Pancreas (tissue), 10 donors: ENCODE data around the gene NKPD1. TPM values are rescaled to one million over a fixed set of nuclear protein-coding genes. Genes with fewer than 3 reads are reported as not detected.
A peak's percentile ranks its signal among the peaks of the same experiment; 100 is the strongest.

ENCODE experiments used
- ATAC-seq, 4 donors: fragments of 200-7000 bp; cut with Tn5 transposase; one replicate each; pipeline versions ENCODE4 v1.8.0 to v1.9.1; 2020; ENCODE audit warnings: mild to moderate bottlenecking in 4 of 4, moderate library complexity in 4 of 4
- DNase-seq, 6 donors: peaks; one replicate each; pipeline ENCODE4 v3.0.0-alpha.2; 2020
- FAIRE-seq: peaks from 2 replicates; lab custom pipeline; 2012; peaks lifted over from hg19 to GRCh38; lab: Jason Lieb, UNC
- H3K27ac ChIP-seq, 4 donors: fragments of 200-600 bp; sonication (generic); 1 replicate in 3 of 4; 2 replicates in 1 of 4; pipeline versions ENCODE4 v1.5.0 to v1.8.0; 2020
- H3K27me3 ChIP-seq, 4 donors: fragments of 200-600 bp; one replicate each; pipeline ENCODE4 v1.8.0; 2021
- H3K36me3 ChIP-seq, 3 donors: fragments of 200-600 bp; sonication (generic) in 1 of 3; one replicate each; pipeline versions ENCODE4 v1.5.0 to v1.8.0; 2020 to 2021
- H3K4me1 ChIP-seq, 3 donors: fragments of 200-600 bp; one replicate each; pipeline ENCODE4 v1.8.0; 2021
- H3K4me3 ChIP-seq, 4 donors: fragments of 200-600 bp; sonication (generic) in 2 of 4; one replicate each; pipeline versions ENCODE4 v1.5.0 to v1.8.0; 2020 to 2021
- H3K9me3 ChIP-seq, 4 donors: fragments of 200-600 bp; one replicate each; pipeline ENCODE4 v1.8.0; 2021
- whole genome bisulfite sequencing, 2 donors: extraction: QIAGEN DNeasy Blood & Tissue Kit; methylation state at CpG; one replicate each; pipeline ENCODE4 v1.1.7; 2013; 5-methylcytosine and 5-hydroxymethylcytosine counted together
- intact Hi-C, 3 donors: fragments of 100-400 bp; cut with DNase I; formaldehyde crosslinking; loops; one replicate each; pipeline versions ENCODE4 v1.11.1 to v1.14.2; 2022
- polyA plus RNA-seq, 2 donors: library from polyadenylated mRNA; stranded (reverse); fragments of 200-250 nt; gene quantifications; one replicate each; pipeline ENCODE4 v1.2.3, GENCODE V29; 2013
- total RNA-seq, 6 donors: library from RNA; stranded (reverse); fragmentation: NEBNext Ultra II Directional in 4 of 6; extraction: Animal tissue kit (Norgen Biotek cat#: 25700) in 4 of 6; gene quantifications; one replicate each; pipeline versions ENCODE4 v1.2.1 to v1.2.4, GENCODE V29; 2021 to 2023
- TF ChIP-seq, protein P1 (sequence below), 4 donors: fragments of 200-600 bp; sonication (generic) in 3 of 4; IDR thresholded peaks; one replicate each; pipeline versions ENCODE4 v1.5.0 to v1.8.0; 2021; ENCODE audit warnings: antibody characterized with exemption in 4 of 4
- donor health status: healthy with polysubstance abuse.
- donor health status: DM: no; HTN: no; CAD: no; lungs with moderate emphysema.
- donor health status: DM: no; HTN: no; CAD: no.
- donor health status: control.
- donor health status: control.
- donor health status: Bipolar disorder and iron deficiency.
- donor health status: DM: yes; HTN: yes; CAD: no.
- donor health status: DM: no; HTN: no; CAD: no.
- donor health status: DM: no; HTN: no; CAD: no.
- donor health status: DM: yes; HTN: yes; CAD: no.

Gene NKPD1
- total and polyA plus RNA-seq, 8 donors = 0.03 to 0.33 (median 0.14) TPM; not detected in 4

DNA sequence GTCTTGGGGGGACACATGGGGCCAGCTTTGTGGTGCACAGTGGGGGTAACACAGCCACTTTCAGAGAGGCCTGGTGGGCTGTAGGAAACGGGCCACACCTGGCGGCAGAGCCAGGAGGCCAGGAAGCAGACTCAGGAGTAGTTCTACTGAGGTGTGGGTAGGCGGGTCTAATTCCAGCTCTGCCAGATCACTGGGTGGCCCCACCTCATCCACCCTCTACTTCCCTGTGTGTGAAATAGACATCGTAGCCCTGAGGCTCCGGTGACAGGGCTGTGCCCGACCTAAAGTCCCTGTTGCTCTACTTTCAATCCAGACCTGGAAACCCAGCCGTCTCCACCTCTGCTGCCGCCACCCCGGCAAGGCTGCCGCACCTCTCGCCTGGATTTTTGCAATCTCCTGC lies 4.0 kb downstream of the NKPD1 start:
- intact Hi-C loops = no loop called here
- H3K4me1 ChIP-seq = peaks cover 13 to 20% (median 18%) of the 10 kb centered on the region in 3 donors
- WGBS, 2 donors = 63 to 75% methylated on average over 10 to 11 of the region's 11 CpGs
- peaks cover 0 to 7% (median 2%) of the 10 kb centered on the region in 4 donors for H3K27me3 ChIP-seq
- H3K36me3 ChIP-seq = no peaks in the 10 kb centered on the region
- H3K4me3 ChIP-seq = no peak overlapping the region
- peak in 1 of 6 donors; percentile 48 for DNase-seq
- no peaks in the 10 kb centered on the region for H3K9me3 ChIP-seq
- TF ChIP-seq, protein P1, sequence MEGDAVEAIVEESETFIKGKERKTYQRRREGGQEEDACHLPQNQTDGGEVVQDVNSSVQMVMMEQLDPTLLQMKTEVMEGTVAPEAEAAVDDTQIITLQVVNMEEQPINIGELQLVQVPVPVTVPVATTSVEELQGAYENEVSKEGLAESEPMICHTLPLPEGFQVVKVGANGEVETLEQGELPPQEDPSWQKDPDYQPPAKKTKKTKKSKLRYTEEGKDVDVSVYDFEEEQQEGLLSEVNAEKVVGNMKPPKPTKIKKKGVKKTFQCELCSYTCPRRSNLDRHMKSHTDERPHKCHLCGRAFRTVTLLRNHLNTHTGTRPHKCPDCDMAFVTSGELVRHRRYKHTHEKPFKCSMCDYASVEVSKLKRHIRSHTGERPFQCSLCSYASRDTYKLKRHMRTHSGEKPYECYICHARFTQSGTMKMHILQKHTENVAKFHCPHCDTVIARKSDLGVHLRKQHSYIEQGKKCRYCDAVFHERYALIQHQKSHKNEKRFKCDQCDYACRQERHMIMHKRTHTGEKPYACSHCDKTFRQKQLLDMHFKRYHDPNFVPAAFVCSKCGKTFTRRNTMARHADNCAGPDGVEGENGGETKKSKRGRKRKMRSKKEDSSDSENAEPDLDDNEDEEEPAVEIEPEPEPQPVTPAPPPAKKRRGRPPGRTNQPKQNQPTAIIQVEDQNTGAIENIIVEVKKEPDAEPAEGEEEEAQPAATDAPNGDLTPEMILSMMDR (IDR thresholded peaks at IDR 0.05) = no peak
- FAIRE-seq = no peak
- no peak overlapping the region for H3K27ac ChIP-seq
- ATAC-seq = no peak

DNA sequence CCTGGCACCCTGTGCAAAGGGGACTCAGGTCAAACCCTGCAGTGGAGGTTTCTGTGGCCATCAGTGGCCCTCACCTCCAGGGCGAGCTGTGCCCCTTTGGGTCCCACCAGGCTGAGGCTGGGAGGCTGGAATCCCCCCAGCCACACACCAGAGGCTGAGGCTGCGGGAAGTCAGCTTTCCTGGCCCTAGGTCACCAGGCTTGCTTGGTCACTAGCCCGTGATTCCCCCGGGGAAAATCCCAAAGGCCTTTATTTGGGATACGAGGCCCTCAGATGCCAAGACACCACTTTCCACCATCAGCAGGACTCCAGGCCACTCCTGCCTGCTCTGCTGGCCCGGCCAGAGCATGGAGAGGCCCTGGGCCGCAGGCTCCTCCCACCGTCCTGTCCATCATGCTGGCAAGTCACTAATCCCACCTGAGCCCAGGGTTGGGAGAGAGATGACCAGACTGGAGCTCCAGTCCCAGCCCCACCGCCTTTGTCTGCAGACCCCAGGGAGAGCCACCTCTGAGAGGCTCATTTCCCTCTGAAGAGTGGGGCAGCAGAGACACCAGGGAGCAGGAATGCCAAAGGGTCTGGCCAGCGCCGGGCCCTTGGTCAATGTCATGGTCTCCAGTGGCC lies 4.7 kb downstream of the NKPD1 start:
- no peak for ATAC-seq
- Histone ChIP-seq H3K9me3 (no peaks in the 10 kb centered on the region), H3K27me3 (peaks cover 0 to 7% (median 3%) of the 10 kb centered on the region in 4 donors), H3K4me1 (peaks cover 13 to 17% (median 17%) of the 10 kb centered on the region in 3 donors), H3K27ac (no peak overlapping the region), H3K36me3 (no peaks in the 10 kb centered on the region), H3K4me3 (no peak overlapping the region)
- WGBS, 2 donors = 70 to 76% methylated on average over 11 of the region's 11 CpGs
- intact Hi-C loops = no loop called here
- peak in 2 of 6 donors; percentile 25 to 47 for DNase-seq
- FAIRE-seq = no peak
- TF ChIP-seq, protein P1 (IDR thresholded peaks at IDR 0.05) = no peak

DNA sequence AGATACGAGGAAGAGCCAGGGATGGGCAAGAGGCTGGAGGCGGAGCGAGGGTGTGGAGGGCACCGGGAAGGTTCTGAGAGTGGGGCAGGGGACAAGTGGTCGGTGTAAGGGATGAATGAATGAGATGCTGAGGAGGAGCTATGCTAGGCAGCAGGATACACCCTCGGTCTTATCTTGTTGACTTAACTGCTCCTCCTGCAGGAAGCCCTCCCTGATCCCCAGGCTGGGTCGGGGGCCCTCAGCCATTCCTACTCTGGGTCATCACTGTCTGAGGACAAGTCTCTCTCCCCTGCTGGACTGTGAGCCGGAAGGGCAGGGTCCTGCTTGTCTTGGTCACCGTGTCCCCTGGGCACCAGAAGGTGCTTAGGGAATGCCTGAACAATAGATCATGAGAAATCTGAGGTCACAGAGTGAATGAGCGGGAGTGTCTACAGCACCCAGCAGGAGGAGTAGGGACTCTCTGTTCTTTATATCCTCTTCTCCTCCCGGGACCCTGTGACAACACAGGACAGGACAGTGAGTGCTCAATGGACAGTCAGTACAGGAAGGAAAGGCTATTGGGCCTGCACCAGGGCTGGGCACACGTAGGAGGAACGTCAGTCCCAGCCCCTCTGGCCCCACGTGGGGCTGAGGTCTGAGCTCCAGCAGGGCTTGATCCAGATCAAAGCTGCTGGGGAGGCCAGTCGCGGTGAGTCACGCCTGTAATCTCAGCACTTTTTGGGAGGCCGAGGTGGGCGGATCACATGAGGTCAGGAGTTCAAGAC lies 6.5 kb downstream of the NKPD1 start:
- intact Hi-C loops = no loop called here
- H3K9me3 ChIP-seq = no peaks in the 10 kb centered on the region
- H3K27ac ChIP-seq = no peak overlapping the region
- TF ChIP-seq, protein P1 (IDR thresholded peaks at IDR 0.05) = no peak
- ATAC-seq (no peak), FAIRE-seq (no peak), DNase-seq (peak in 2 of 6 donors; percentile 14 to 52)
- peak overlapping the region in 1 of 4 donors; percentile 28 for H3K4me3 ChIP-seq
- H3K4me1 ChIP-seq = peaks cover 13 to 15% (median 13%) of the 10 kb centered on the region in 3 donors
- H3K36me3 ChIP-seq = no peaks in the 10 kb centered on the region
- WGBS, 2 donors = 47 to 48% methylated on average over 19 of the region's 19 CpGs
- peaks cover 0 to 7% (median 3%) of the 10 kb centered on the region in 4 donors for H3K27me3 ChIP-seq

DNA sequence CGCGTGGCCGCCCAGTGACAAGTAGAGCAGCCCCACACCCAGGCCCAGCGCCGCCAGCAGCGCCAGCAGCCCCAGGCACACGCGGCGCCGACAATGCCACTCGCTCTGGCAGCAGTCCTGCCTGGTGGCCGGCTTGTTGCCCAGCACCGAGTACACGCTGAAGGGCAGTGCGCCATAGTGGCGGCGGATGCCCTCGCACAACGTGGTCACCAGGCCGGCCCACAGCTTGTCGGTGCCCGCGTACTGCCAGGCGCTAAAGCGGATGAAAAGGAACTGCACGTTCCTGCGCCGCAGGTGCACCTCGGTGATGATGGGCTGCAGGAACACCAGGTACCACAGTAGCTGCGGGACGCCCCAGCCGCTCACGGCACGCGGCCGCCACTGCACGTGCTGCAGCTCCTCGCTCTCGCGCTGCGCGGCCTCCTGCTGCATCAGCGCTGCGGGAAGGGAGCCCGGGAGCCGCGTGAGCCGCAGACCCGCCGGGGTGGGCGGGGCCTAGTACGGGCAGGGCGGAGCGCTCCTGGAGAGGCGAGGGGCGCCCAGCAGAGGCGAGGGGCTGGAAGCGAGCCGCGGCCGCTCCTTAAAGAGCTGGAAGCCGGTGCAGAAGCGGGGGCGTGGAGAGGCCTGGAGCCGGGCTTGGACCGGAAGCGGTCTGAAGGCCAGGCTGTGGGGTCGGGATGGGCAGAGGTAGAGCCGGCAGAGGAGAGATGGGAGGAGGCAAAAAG lies 7.3 kb downstream of the NKPD1 start:
- ATAC-seq (peak; percentile 45 to 64 (median 54)), DNase-seq (peak in 3 of 6 donors; percentile 35 to 78 (median 46)), FAIRE-seq (no peak)
- TF ChIP-seq, protein P1 (IDR thresholded peaks at IDR 0.05) = no peak
- Histone ChIP-seq H3K4me3 (peak overlapping the region in 3 of 4 donors; percentile 13 to 28 (median 15)), H3K36me3 (no peaks in the 10 kb centered on the region), H3K27me3 (peaks cover 0 to 7% (median 3%) of the 10 kb centered on the region in 4 donors), H3K9me3 (no peaks in the 10 kb centered on the region), H3K27ac (no peak overlapping the region), H3K4me1 (peaks cover 13 to 15% (median 13%) of the 10 kb centered on the region in 3 donors)
- WGBS, 2 donors = 2 to 4% methylated on average over 58 to 69 of the region's 69 CpGs
- intact Hi-C loops = no loop called here
